HepG2 (cell line): Measurements from ENCODE around the gene CALD1. TPM values are rescaled to one million over a fixed set of nuclear protein-coding genes. Genes with fewer than 3 reads are reported as not detected.

Experiments
- ARID4A ChIP-seq: sonication (generic); formaldehyde crosslinking; IDR thresholded peaks from 2 replicates; pipeline ENCODE4 v1.5.0; 2020; ENCODE audit warnings: mild to moderate bottlenecking, missing genetic modification reagents, borderline replicate concordance
- EEA1 ChIP-seq: sonication (generic); formaldehyde crosslinking; IDR thresholded peaks from 2 replicates; pipeline ENCODE4 v1.5.1; 2020; ENCODE audit warnings: mild to moderate bottlenecking, missing genetic modification reagents, borderline replicate concordance
- HOXD1 ChIP-seq: sonication (generic); formaldehyde crosslinking; IDR thresholded peaks from 2 replicates; pipeline ENCODE4 v1.5.0; 2020; ENCODE audit warnings: missing genetic modification reagents
- KAT8 ChIP-seq: IDR thresholded peaks from 2 replicates; pipeline ENCODE4 v1.6.1; 2016; ENCODE audit warnings: missing genetic modification reagents, missing compliant biosample characterization
- RAD51 ChIP-seq: fragments of 450-650 bp; IDR thresholded peaks from 2 replicates; pipeline ENCODE4 v1.6.1; 2016; ENCODE audit warnings: borderline replicate concordance
- SIX4 ChIP-seq: sonication (generic); formaldehyde crosslinking; IDR thresholded peaks from 2 replicates; pipeline ENCODE4 v1.4.0; 2020; ENCODE audit warnings: missing genetic modification reagents
- TEAD3 ChIP-seq: optimal IDR thresholded peaks from 2 replicates; pipeline ENCODE3; 2016; ENCODE audit warnings: borderline replicate concordance
- XBP1 ChIP-seq: sonication (generic); formaldehyde crosslinking; IDR thresholded peaks from 2 replicates; pipeline ENCODE4 v1.5.0; 2020; ENCODE audit warnings: missing genetic modification reagents
- ZBTB14 ChIP-seq: sonication (generic); formaldehyde crosslinking; IDR thresholded peaks from 2 replicates; pipeline ENCODE4 v1.4.0; 2020; ENCODE audit warnings: missing genetic modification reagents
- ZBTB26 ChIP-seq: IDR thresholded peaks from 2 replicates; pipeline ENCODE4 v1.6.1; 2016; ENCODE audit warnings: missing compliant biosample characterization, missing genetic modification reagents, borderline replicate concordance
- ZBTB49 ChIP-seq: sonication (generic); formaldehyde crosslinking; IDR thresholded peaks from 2 replicates; pipeline ENCODE4 v1.4.0; 2020; ENCODE audit warnings: missing genetic modification reagents, borderline replicate concordance
- ZC3H13 ChIP-seq: sonication (generic); formaldehyde crosslinking; IDR thresholded peaks from 2 replicates; pipeline ENCODE4 v1.8.1; 2023; ENCODE audit warnings: mild to moderate bottlenecking, missing genetic modification reagents, moderate library complexity
- ZMYM3 ChIP-seq: sonication (generic); formaldehyde crosslinking; IDR thresholded peaks from 2 replicates; pipeline ENCODE4 v1.5.1; 2020; ENCODE audit warnings: mild to moderate bottlenecking, missing genetic modification reagents
- ZNF12 ChIP-seq: sonication (generic); formaldehyde crosslinking; IDR thresholded peaks from 2 replicates; pipeline ENCODE4 v1.5.0; 2020; ENCODE audit warnings: missing genetic modification reagents
- ZNF18 ChIP-seq: sonication (generic); formaldehyde crosslinking; IDR thresholded peaks from 2 replicates; pipeline ENCODE4 v1.8.0; 2022; ENCODE audit warnings: mild to moderate bottlenecking, missing genetic modification reagents; ENCODE audit not compliant: insufficient replicate concordance
- ZNF280B ChIP-seq: sonication (generic); formaldehyde crosslinking; IDR thresholded peaks from 2 replicates; pipeline ENCODE4 v1.5.0; 2020; ENCODE audit warnings: missing genetic modification reagents, mild to moderate bottlenecking, borderline replicate concordance
- ZNF589 ChIP-seq: sonication (generic); formaldehyde crosslinking; conservative IDR thresholded peaks from 2 replicates; pipeline ENCODE4 v1.8.0; 2022; ENCODE audit warnings: mild to moderate bottlenecking, moderate library complexity, missing genetic modification reagents
- ZNF891 ChIP-seq: sonication (generic); formaldehyde crosslinking; IDR thresholded peaks from 2 replicates; pipeline ENCODE4 v1.5.0; 2020; ENCODE audit warnings: mild to moderate bottlenecking, missing genetic modification reagents
- polyA plus RNA-seq, 8 experiments: library from polyadenylated mRNA; depleted of rRNA in 3 of 8; stranded (reverse) in 7 of 8; unstranded in 1 of 8; fragments of >200 nt; fragmentation: Illumina TruSeq in 4 of 8; extraction: Trizol in 4 of 8; gene quantifications; 2 replicates each; pipeline versions ENCODE4 v1.2.1 to v1.2.3, GENCODE V29; 2011 to 2016; ENCODE audit warnings: low read depth in 4 of 8, missing spikeins in 1 of 8, mixed read lengths in 1 of 8; ENCODE audit not compliant: insufficient read depth in 1 of 8
- total RNA-seq, 5 experiments: library from RNA; depleted of rRNA; stranded (reverse); fragments of >200 nt; fragmentation: Illumina TruSeq; extraction: Trizol; gene quantifications; 2 replicates each; pipeline ENCODE4 v1.2.3, GENCODE V29; 2016; ENCODE audit warnings: low read depth in 1 of 5

The CALD1 gene
- total and polyA plus RNA-seq, 2 of the 13 experiments (the other 11 are each of a cell fraction or from before 2014, with no cell fraction given), result 53.0 to 112 TPM

- TF ChIP-seq ZBTB14 (no peak), TEAD3 (peak; percentile 71), ZNF589 (CRISPR knock-in tag) (no peak), ZBTB49 (CRISPR knock-in tag) (no peak), ZNF12 (CRISPR knock-in tag) (peak; percentile 75; the same call in 1 of the 2 replicates), RAD51 (no peak), XBP1 (CRISPR knock-in tag) (no peak), ZNF891 (CRISPR knock-in tag) (no peak), SIX4 (CRISPR knock-in tag) (no peak), ZMYM3 (CRISPR knock-in tag) (no peak), ZC3H13 (CRISPR knock-in tag) (no peak), EEA1 (CRISPR knock-in tag) (no peak), ZNF280B (no peak), ARID4A (CRISPR knock-in tag) (peak; percentile 74), HOXD1 (CRISPR knock-in tag) (peak; percentile 84; the same call in 1 of the 2 replicates), ZNF18 (CRISPR knock-in tag) (no peak), KAT8 (CRISPR knock-in tag) (peak; percentile 45; the same call in 1 of the 2 replicates), ZBTB26 (CRISPR knock-in tag) (no peak)
These were observed 111.8 kb downstream of the CALD1 start (continued) for GRCh38 chr7:134891262-134891695.
